HG03196 (cell line): ENCODE data around the gene ATP1B2.
"Not testable (repeated sequence)": the region's sequence is repeated elsewhere in the genome, so short reads cannot be mapped to it uniquely, and the experiment has no call there.

Source experiments
- ATAC-seq: cut with Tn5 transposase; IDR thresholded peaks from one replicate; pipeline ENCODE4 v1.9.1; 2021; ENCODE audit not compliant: unreplicated experiment

Gene ATP1B2

GRCh38 chr17:7634384-7634783 lies 16.3 kb upstream of the ATP1B2 start:
- no peak for ATAC-seq

GRCh38 chr17:7636163-7636562 lies 14.6 kb upstream of the ATP1B2 start:
- no peak for ATAC-seq

DNA sequence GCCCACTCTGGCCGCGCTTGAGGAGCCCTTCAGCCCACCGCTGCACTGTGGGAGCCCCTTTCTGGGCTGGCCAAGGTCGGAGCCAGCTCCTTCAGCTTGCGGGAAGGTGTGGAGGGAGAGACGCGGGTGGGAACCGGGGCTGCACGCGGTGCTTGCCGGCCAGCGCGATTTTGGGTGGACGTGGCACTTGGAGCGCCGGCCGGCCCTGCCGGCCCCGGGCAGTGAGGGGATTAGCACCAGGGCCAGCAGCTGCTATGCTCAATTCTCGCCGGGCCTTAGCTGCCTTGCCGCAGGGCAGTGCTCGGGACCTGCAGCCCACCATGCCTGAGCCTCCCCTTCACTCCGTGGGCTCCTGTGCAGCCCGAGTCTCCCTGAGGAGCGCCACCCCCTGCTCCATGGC lies 9.9 kb upstream of the ATP1B2 start:
- ATAC-seq = no peak

GRCh38 chr17:7641635-7642034 lies 9.1 kb upstream of the ATP1B2 start:
- ATAC-seq = not testable (repeated sequence)

DNA sequence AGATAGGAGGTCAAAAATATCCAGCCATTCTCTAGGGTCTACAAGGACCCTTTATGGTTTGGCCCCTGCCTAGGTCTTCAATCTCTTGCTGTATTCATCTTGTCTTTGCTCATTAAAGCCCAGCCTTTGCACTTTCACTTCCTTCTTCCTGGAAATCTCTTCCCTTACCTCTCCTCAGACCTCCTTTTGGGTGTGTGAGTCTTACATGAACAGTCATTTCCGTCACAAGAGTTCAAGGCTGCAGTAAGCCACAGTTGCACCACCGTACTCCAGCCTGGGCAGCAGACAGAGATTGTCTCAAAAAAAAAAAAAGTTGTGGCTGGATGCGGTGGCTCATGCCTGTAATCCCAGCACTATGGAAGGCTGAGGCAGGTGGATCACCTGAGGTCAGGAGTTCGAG lies 6.0 kb upstream of the ATP1B2 start:
- no peak for ATAC-seq

DNA sequence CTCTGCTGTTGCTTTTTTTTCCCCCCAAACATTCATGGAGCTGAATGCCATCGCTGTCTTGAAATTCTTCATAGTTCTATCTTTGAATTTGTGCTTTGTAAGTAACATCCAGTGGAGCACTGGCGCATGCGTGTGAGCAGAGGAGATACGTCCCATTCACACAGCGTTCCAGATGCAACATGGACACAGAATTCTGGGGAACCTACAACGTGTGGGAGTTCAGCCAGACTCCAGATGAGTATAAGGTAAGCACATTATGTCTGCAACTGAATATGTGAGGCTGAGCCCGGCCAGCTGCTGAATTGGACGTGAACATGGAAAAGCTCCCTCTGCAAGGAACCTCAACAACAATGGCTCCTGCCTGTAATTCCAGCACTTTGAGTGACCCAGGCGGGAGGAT lies 4.3 kb upstream of the ATP1B2 start:
- ATAC-seq = no peak

- no peak for ATAC-seq
Measured at GRCh38 chr17:7647018-7647417, 3.7 kb upstream of the ATP1B2 start.

GRCh38 chr17:7651097-7651664 lies 455 bp downstream of the ATP1B2 start:
- no peak for ATAC-seq

DNA sequence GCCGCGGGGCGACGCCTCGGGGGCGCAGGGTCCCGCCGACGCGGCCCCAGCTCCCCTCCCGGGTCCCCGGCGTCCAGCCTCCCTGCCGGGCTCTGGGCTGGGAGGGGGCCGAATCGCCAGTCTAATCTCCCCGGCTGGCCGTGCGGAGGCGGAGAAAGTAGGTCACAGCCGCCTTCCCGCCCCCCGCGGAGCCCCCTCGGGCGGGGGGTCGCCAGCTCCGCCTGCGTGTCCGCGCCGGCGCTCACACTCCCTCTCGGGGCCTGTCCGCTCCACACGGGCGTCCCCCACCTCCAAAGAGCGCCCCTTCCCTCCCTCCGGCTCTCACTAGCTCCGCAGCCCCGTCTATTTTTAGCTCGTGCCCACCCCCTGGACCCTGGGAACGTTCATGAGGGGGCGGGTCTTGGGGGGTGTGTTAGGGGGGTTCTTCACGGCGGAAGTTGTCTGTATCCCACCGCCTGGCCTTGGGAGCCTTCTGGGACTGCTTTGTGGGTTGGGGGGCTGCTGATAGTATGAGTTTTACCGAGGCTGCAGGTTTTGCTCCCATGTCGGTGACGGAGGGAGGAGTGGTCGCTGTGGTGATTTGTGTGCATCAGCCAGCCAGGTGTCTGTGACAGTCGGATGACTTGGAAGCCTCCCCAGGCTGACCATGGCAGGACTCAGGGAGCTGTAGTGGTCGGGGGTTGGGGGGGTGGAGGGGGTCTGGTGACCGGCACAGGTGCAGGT lies 1.1 kb downstream of the ATP1B2 start:
- ATAC-seq = no peak

DNA sequence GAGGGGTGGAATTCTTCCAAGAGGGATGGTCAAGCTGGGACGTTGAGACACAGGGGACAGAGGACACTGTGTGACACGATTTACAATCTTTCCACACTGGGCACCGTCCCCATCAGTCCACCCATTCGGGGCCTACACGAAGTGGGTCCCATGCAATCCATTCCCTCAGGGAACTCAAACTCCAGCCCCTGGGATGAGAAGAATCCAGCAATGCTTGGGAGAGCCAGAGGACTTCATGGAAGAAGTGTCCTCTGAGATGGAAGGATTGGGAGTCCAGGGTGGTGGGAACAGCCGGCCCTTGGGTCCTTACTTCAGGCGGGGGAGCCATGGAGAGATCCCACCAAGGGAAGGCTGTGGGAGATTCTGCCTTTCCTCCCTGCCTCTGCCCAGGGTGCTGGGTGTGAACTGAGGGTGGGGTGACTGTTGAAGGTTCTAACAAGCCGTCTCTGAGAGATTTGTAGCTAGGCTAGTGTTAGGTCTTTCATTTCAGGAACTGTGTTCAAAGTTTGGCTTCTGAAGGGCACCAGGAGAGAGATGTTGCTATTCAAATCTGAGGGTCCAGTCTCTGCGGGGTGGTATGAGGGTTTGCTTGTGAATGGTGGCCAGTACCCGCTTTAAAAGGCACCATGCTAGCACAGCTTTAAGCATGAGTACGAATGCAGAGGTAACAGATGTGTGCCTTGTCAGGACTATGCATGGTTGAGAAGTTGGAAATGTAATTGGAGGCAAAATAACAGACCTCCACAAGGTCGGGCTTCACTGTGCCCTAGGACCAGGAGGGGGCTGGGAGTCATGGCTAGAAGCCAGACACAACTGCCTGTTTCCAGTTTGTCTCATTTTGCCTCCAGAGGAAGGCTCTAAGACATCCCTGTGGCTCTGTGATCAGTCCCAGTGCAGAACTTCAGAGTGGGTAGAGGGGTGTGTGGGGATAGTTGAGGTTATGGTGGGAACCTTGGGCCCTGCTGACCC lies 1.9 kb downstream of the ATP1B2 start:
- ATAC-seq = no peak

DNA sequence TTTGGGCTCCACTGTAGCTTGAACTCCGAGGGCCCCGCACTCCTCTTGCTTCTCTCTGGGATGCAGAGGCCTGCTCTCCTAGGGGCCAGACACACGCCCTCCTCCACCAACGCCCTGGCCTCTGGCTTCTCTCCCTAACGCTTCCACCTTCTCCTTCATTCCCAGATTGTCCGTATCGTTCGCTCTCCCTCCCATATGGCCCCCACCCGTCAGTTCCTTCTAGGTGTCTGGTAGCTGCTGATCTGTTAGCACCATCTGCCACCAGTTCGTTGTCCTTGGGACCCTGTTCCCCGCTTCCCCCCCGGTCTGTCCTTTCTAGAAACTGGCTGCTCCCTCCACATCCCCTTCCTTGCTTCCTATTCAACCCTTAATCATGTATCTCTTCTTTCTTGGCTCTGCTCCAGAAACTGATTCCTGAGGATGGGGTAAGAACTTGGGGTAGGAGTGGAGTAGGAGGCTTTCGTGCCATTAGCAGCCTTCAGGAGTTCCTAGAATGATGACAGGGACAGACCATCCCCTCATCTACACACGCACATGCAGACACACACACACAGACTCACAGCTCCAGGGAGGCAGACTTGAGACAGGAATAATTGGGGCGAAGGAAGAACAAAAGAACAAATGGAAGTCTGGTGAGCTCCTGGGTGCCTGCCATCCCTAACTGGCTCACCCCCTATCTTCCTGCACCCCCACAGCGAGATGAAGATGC lies 4.3 kb downstream of the ATP1B2 start:
- ATAC-seq = no peak

DNA sequence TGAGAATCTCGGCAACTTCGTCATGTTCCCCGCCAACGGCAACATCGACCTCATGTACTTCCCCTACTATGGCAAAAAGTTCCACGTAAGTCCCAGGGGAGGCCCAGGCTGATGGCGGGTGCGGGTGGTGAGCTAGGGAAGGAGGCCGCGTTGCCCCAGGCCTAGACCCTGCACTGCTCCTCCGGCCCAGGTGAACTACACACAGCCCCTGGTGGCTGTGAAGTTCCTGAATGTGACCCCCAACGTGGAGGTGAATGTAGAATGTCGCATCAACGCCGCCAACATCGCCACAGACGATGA lies 4.8 kb downstream of the ATP1B2 start:
- ATAC-seq = no peak

GRCh38 chr17:7656958-7657609 lies 6.4 kb downstream of the ATP1B2 start:
- no peak for ATAC-seq

GRCh38 chr17:7667656-7668406 lies 17.1 kb downstream of the ATP1B2 start:
- ATAC-seq = no peak

- no peak for ATAC-seq
Measured at GRCh38 chr17:7668482-7668881, 17.8 kb downstream of the ATP1B2 start.

- no peak for ATAC-seq
Measured at GRCh38 chr17:7673239-7673638, 22.5 kb downstream of the ATP1B2 start.

DNA sequence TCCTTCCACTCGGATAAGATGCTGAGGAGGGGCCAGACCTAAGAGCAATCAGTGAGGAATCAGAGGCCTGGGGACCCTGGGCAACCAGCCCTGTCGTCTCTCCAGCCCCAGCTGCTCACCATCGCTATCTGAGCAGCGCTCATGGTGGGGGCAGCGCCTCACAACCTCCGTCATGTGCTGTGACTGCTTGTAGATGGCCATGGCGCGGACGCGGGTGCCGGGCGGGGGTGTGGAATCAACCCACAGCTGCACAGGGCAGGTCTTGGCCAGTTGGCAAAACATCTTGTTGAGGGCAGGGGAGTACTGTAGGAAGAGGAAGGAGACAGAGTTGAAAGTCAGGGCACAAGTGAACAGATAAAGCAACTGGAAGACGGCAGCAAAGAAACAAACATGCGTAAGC lies 24.2 kb downstream of the ATP1B2 start:
- no peak for ATAC-seq

- no peak for ATAC-seq
Measured at GRCh38 chr17:7676533-7676932, 25.8 kb downstream of the ATP1B2 start.

- no peak for ATAC-seq
Measured at GRCh38 chr17:7677388-7678067, 26.8 kb downstream of the ATP1B2 start.
